PC-9 (cell line): ENCODE results near the gene ERC2.

Source experiments
- CTCF ChIP-seq: fragments of 200-600 bp; sonication (generic); conservative IDR thresholded peaks from 2 replicates; pipeline ENCODE4 v1.6.1; 2017; ENCODE audit warnings: mixed run types, antibody characterized with exemption, mild to moderate bottlenecking, moderate library complexity
- EZH2 ChIP-seq: fragments of 200-600 bp; sonication (generic); IDR thresholded peaks from 2 replicates; pipeline ENCODE4 v1.8.0; 2017; ENCODE audit warnings: antibody characterized with exemption, low read depth

GRCh38 chr3:55902221-55902900, 565.9 kb downstream of the ERC2 start:
- TF ChIP-seq CTCF (no peak), EZH2 (no peak)
